Stimulated activated naive CD4-positive, alpha-beta T cell treated with Interleukin-2 at 50 U/mL for 16 hours (primary cell): Measurements from ENCODE around the gene CAMK2G.
"Not testable (repeated sequence)": the region's sequence is repeated elsewhere in the genome, so short reads cannot be mapped to it uniquely, and the experiment has no call there.

ENCODE experiments used
- DNase-seq: peaks from one replicate; lab custom pipeline; 2025; lab: John Stamatoyannopoulos, UW

The CAMK2G gene

DNA sequence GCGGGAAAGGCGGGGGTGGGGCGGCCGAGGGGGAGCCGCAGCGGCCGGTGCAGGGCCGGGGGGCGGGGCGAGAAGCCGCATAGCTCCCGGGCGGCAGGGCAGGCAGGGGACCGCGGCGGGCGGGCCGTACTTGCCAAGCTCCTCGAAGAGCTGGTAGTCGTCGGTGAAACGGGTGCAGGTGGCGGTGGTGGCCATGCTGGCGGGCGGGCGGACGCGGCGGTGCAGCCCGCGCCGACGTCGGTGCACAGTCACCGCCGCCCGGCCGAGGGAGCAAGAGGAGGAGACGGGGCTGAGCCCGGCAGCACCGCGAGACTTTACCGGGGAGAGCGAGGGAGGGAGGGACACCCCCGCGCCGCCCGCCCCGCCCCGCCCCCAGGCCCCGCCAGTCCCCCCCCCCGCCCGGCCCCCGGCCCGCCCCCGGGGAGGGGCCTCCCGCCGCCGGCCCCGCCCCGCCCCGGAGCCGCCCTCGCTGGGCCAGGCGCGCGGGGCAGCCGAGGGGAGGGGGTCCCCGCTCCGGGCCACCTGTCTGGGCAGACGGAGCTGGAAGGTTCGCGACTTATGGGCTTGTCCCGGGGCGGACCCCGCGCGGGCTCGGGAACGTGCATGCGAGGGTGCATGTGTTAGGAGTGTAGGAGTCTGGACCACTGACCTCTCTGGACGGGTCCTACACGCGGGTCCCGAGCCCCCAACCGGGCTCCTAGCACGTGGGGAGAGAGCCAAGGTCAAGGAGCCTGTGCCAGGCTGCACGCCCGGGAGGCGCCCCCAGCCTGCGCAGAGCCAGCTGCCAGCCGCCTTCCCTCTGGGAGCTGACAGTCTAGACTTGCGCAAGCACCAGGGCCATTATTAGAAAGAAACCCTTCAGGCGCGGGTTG lies at the start of gene CAMK2G:
CAMK2G (minus strand) TSS at position 289 of the 872 bp plus-strand sequence; CDS start at position 195, 94 bp downstream.
- peak; percentile 81 for DNase-seq

DNA sequence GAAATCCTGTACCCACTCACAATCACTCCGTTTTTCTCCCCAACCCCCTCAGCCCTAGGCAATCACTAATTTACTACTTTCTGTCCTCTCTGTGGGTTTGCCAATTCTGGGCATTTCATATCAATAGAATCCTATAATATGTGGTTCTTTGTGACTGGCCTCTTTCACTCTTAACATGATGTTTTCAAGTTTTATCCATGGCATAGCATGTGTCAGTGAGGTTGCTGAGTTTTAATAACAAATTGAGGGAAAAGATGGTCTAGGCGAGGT lies 48.4 kb upstream of the CAMK2G start:
- no peak for DNase-seq

DNA sequence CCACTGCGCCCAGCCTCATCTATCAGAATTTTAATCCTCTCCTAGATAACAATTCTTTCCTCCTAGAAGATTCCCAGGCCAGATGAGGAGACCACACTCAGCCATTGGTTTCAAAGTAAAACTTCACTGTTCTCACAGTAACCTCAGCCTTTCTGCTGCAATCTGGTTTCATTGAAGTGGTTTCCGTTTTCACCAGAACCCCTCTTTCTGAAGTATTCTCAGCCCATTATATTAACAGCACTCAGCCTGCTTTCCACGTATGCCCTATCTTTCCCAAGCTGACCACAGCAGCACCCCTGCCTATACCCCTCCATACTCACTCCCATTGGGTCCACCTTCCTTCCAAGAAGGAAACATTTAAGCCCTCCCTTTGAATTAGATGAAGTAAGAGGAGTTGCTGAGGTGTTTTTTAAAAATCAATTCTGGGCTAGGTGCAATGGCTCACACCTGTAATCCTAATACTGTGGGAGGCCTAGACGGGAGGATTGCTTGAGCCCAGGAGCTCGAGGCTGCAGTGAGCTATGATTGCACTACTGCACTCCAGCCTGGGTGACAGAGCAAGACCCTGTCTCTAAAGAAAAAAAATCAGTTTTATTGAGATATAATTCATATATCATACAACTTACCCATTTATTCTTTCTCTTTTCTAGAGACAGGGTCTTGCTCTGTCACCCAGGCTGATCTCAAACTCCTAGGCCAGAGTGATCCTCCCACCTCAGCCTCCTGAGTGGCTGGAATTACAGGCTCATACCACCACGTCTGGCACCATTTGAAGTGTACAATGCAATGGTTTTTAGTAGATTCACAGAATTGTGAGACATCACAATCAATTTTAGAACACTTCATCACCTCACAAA lies 47.9 kb upstream of the CAMK2G start:
- no peak for DNase-seq

DNA sequence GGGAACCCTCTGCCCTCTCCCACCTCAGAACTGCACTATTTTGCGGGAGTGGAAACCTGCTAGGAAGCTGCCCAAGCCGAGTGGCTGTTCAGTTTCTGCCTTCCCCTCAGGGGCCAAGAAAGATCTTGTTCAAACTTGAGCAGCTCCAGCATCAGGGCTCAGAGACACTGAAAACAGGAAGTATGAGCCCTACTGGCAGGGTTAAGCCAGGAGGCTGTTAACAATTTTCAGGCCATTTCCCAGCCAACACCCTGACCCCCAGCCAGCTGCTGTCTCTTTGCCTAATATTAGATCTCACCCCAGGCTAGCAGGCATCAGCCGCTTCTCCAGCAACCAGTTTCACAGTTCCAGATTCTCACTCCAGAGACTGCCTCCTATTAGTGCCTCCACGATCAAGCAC lies 45.7 kb upstream of the CAMK2G start:
- no peak for DNase-seq

DNA sequence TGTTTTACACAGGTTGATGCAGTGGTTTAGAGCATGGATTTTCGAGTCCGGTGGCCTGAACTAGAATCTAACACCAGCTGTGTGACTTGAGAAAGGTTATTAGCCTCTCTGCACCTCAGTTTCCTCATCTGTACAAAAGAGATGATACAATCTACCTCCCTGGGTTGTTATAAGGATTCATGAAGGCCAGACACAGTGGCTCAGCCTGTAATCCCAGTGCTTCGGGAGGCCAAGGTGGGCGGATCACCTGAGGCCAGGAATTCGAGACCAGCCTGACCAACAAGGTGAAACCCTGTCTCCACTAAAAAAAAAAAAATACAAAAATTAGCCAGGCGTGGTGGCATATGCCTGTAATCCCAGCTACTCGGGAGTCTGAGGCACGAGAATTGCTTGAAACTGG lies 45.1 kb upstream of the CAMK2G start:
- DNase-seq, result not testable (repeated sequence)

DNA sequence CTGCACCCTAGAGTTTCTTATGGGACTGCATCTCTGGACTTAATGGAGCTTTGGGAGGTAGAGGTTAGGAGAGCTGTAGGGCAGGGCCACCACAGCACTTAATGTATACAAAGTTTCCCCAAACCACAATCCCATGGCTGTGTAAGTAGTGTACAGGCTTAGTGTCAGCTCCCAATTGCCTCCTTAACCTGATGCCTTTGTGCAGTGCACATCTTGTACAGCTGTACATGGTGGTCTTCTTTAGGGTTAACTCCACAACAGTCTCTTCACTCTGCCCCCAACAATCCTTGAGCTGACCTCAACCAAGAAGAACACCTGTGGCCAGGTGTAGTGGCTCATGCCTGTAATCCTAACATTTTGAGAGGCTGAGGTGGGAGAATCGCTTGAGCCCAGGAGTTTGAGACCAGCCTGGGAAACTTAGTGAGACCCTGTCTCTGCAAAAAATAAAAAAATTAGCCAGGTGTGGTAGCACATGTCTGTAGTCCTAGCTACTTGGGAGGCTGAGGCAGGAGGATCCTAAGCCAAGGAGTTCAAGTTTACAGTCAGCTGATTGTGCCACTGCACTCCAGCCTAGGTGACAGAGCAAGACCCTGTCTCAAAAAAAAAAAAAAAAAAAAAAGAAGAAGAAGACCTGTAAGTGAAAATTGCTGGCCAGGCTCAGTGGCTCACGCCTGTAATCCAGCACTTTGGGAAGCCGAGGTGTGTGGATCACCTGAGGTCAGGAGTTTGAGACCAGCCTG lies 43.4 kb upstream of the CAMK2G start:
- DNase-seq, result no peak

DNA sequence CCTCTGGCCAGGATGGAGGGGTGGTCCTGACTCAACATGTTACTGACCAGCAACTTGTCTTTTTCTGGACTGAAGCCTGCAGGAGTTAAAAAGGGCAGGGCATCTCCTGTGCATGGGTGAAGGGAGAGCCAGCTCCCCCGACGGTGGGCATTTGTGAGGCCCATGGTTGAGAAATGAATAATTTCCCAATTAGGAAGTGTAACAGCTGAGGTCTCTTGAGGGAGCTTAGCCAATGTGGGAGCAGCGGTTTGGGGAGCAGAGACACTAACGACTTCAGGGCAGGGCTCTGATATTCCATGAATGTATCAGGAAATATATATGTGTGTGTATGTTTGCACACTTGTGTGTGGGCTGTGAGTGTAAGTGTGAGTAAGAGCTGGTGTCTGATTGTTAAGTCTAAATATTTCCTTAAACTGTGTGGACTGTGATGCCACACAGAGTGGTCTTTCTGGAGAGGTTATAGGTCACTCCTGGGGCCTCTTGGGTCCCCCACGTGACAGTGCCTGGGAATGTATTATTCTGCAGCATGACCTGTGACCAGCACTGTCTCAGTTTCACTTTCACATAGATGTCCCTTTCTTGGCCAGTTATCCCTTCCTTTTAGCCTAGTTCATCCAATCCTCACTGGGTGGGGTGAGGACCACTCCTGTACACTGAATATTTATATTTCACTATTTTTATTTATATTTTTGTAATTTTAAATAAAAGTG lies 42.6 kb upstream of the CAMK2G start:
- no peak for DNase-seq

DNA sequence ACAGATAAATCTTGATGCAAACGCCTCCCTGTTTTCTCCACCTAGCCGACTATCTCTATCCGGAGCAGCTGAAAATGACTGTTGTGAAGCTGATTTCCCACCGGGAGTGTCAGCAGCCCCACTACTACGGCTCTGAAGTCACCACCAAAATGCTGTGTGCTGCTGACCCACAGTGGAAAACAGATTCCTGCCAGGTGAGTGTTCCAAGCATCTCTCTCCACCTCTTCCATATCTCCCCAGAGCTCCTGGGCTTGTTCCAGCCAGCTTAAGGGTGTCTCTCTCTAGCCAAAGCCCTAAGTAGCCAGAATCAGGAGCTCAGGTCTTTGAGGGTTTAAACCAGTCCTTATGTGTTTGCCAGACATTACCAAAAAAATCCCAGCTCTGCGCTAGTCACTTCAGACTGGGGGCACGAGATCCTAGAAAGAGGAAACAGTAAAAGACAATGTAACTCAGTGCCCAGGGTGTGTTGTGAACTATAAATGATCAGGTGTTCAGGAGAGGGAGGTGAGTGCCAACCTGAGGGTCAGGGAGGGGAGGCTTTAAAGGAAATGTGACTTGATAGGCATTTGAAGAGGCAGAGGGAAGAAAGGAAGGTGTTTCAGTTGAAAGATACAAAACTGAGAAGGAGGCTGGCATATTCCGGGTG lies 41.0 kb upstream of the CAMK2G start:
- DNase-seq, result no peak

DNA sequence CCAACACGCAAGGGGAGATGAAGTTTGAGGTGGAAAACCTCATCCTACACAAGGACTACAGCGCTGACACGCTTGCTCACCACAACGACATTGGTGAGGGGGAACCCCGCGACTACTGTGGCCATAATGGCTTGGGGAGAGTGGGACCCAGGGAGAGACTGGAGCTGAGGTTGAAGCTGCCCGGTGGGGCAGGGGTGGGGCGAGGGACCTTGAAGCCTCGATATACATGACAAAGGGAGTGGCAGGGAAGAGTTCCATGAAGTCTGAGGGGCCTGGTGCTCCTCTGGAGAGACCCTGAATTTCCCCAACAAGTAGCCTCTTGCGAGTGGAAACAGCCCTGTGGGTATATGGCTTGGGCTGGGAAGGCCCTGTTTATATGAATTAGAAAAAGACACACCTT lies 39.7 kb upstream of the CAMK2G start:
- DNase-seq, result no peak

DNA sequence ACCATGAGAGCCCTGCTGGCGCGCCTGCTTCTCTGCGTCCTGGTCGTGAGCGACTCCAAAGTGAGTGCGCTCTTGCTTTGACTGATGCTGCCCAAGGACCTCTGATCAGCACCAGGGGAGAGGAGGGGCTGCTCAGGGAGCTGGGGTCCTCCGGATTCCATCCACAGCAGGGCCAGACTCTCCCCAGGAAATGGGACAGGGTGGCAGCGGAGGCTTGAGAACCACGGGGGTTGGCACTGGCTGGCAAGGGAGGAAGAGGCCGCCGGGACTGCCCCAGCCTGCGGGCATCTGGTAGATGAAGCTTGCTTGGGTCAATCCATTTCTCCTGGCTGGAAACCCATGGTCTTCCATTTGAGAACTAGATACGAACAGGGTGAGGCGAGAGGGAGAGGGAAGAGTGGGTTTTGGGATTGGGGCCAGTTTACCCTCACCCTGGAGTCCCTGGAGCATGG lies 37.2 kb upstream of the CAMK2G start:
- DNase-seq, result no peak

DNA sequence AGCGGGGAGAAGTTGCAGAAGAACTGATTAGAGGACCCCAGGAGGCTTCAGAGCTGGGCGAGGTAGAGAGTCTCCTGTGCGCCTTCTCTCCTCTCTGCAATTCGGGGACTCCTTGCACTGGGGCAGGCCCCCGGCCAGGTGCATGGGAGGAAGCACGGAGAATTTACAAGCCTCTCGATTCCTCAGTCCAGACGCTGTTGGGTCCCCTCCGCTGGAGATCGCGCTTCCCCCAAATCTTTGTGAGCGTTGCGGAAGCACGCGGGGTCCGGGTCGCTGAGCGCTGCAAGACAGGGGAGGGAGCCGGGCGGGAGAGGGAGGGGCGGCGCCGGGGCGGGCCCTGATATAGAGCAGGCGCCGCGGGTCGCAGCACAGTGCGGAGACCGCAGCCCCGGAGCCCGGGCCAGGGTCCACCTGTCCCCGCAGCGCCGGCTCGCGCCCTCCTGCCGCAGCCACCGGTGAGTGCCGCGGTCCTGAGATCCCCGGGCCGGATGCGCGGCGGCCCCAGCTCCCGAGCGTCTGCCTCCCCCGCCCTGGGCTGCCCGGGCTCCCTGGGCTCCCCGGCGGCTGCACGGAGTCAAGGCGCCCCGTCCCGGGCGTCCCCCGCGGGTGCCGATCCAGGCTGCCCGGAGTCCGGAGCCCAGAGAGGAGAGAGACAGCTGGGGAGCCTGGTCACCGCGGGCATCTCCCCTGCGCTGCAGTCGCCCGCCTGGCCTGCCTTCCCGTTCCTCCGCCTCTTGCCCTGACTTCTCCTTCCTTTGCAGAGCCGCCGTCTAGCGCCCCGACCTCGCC lies 36.6 kb upstream of the CAMK2G start, which contains the start of gene PLAU:
PLAU (plus strand) TSS at position 369 of the 789 bp plus-strand sequence. CDS start 424 bp downstream, outside the sequence.
- DNase-seq, result peak; percentile 30

DNA sequence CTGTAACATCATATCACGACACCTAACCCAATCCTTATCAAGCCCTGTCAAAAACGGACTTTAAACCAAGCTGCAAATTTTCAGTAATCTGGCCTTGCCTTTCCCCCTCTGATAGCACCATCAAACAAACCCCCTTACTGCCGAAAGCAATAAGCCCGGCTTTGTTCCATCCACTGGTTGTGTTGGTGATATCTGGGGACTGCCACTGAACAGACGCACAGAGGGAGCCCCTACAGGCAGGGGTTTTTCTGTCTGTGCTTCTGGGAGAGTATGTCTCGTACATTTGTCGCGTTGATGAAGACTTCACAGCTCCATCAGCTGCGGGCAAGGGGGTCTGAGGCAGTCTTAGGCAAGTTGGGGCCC lies 36.0 kb upstream of the CAMK2G start:
- DNase-seq, result no peak

DNA sequence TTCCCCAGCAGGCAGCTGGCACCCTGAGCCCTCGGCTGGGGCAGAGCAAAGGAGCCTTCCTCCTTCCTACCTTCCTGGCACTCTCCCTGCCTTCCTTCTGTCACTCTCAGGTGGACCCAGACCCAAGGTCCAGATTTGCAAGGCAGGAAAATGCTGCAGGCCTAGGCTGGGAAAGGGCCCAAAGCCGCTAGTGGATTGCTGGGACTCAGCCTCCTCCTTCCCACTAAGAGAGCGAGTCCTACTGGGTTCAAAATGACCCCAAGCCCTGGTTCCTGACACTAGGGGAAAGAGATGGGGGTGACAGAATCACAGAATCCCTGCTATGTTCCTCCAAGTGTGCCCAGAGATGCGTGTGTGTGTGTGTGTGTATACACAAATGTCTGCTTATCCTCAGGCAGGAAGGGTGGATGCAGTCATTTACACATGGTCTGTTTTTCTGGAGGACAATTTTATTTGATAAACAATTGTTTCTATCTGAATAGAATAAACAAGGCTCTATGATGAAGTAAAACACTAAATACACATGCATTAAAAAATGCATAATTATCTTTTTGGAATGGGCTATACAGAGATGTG lies 35.3 kb upstream of the CAMK2G start:
- no peak for DNase-seq

DNA sequence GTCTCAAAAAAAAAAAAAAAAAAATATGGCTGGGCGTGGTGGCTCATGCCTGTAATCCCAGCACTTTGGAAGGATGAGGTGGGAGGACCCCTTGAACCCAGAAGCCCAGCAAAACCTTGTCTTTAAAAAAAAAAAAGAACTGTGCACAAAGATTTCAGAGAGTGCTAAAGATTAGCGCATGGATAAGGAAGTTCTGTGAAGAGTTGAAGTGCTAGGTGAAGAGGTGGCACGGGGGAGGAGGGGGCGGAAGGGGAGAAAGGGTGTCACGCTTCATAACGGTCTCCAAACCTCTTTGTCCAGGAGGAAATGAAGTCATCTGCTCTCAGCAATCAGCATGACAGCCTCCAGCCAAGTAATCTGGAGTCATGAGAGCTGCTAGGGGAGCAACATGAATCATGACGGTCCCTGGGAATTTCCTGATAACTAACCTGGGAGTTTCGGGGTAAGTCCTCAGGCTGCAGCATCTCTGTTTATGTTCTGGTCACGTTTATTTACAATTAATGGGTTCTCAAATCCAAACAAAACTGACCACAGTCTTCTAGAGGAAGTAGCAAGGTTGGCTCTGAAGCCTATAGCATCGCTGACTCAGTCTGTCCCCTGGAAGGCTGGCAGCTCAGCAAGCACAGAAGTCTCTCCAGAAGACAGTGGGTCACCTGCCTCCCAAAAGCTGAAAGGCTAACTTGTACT lies 34.6 kb upstream of the CAMK2G start:
- peak; percentile 67 for DNase-seq

DNA sequence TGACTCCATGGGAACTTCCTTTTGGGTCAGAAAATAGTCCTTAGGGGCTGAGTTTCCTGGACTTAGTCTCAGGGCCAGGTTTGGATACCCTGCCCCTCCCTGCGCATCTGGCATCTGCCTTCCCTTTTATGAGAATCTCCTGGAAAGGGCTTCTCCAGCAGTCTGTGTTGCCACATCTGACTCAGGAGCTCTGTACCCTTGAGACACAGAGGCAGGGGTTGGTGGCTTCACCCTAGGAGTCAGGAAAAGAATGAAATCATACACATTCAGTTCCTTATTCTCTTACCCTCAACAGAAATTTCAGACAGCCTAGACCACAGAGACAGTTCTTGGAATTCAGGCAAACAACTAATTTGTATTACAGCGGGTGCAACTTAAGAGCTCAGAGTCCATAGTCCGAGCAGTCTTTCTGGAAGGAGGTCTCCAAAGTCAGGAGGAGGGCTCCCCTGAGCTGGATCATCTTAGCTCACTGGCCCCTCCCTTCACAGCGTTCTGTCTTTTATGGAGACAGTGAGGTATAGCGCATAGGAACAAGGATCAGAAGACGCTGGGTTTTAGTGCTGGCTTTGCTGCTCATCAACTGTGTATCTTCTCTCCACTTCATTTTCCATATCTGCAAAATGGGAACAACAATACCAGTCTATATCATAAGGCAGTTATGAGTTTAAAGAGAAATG lies 33.6 kb upstream of the CAMK2G start:
- DNase-seq, result no peak

DNA sequence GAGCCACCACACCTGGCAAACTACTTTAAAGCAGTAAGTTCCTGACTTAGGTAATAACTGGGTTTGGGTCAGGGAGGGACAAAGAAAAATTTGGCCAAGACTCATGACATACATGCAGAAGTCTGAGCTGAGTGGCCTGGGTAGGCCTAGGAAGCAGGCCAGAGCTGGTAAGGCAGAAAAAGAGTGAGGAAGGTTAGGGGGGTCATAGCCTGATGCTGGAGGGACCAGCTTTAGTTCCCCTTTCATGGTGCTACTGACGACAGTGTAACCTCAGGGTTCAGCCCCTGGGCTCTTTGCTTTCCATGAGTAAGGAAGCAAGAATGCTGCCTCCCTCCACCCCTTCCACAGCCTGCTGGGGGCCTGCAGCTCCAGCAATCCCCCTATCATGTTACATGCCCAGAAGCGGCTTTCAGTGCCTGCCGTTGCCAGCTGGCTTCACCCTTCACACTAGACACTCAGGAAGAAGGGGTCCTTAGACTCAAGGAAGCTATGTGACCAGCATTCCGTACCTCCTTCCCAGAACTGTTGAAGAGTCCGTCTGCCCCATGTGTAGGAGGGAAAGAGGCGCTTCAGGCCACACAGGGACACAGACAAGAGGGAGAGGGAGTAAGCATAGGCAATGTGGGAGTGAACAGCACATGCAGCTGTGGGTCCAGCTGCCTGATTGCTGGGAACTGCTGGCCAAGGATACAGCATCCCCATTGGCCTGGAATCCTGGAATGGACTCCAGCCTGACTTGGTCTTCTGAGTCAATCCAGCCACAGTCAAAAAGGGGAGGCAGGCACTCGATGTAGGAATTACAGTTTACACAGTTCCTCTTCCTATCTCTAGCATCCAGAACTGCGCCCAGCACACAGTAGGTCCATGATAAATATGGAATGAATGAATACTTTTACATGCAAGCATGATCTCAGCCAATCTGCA lies 32.4 kb upstream of the CAMK2G start:
- no peak for DNase-seq

DNA sequence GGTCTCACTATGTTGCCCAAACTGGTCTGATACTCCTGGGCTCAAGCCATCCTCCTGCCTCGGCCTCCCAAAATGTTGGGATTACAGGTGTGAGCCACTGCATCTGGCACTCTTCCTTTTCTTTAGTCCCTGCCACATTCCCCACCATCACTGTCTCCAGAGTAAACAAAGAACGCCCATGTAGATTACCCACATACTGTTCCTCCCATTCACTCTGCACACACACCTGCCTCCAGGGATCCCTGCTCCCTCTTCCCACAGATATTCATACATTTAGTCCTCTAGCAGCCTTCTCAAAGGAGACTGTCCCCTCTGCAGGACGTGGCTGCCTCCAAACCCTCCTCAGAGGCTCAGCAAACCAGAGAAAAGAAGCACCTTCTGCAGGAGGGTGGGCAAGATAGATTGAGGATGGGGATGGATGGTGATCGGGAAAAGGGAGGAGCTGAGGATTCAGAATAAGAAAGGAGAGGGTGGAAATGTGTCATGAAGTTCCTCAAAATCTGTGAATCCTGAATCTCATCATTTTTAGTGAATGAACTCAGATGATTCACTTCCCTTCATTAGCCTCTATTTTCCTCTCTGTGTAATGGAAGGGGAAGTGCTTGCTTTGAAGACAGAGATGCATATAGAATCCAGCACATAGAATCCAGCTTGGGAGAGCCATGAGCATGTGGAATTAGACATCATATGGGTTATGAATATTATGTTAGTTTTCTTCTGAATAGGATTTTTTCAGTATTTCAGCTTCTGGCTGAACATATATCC lies 31.1 kb upstream of the CAMK2G start:
- no peak for DNase-seq
